ENCODE data around the gene LPCAT1. TPM values are rescaled to one million over a fixed set of nuclear protein-coding genes. Genes with fewer than 3 reads are reported as not detected.

Gene LPCAT1
- total RNA-seq, 4 donors from 2014 or later, result 23.4 to 45.3 (median 26.8) TPM

- no peaks in the 10 kb centered on the region for H3K4me1 ChIP-seq
- no peak for TF ChIP-seq POLR2A (IDR thresholded peaks at IDR 0.05)
- TF ChIP-seq EP300 (IDR thresholded peaks at IDR 0.05), result no peak
- TF ChIP-seq, protein P1, sequence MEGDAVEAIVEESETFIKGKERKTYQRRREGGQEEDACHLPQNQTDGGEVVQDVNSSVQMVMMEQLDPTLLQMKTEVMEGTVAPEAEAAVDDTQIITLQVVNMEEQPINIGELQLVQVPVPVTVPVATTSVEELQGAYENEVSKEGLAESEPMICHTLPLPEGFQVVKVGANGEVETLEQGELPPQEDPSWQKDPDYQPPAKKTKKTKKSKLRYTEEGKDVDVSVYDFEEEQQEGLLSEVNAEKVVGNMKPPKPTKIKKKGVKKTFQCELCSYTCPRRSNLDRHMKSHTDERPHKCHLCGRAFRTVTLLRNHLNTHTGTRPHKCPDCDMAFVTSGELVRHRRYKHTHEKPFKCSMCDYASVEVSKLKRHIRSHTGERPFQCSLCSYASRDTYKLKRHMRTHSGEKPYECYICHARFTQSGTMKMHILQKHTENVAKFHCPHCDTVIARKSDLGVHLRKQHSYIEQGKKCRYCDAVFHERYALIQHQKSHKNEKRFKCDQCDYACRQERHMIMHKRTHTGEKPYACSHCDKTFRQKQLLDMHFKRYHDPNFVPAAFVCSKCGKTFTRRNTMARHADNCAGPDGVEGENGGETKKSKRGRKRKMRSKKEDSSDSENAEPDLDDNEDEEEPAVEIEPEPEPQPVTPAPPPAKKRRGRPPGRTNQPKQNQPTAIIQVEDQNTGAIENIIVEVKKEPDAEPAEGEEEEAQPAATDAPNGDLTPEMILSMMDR (IDR thresholded peaks at IDR 0.05), result no peak
- H3K36me3 ChIP-seq, result no peaks in the 10 kb centered on the region
- no peak for DNase-seq (ENCODE audit: low spot score in 2 of 2)
- 85 to 87% methylated on average over 2 of the region's 2 CpGs for WGBS, 2 donors
- no peaks in the 10 kb centered on the region for H3K27me3 ChIP-seq
- H3K4me3 ChIP-seq, result no peak overlapping the region
- H3K9me3 ChIP-seq, result peaks cover 0 to 5% (median 0%) of the 10 kb centered on the region in 4 donors
- no peak overlapping the region for H3K27ac ChIP-seq
Observed at GRCh38 chr5:1418238-1418920, 105.4 kb downstream of the LPCAT1 start.

DNA sequence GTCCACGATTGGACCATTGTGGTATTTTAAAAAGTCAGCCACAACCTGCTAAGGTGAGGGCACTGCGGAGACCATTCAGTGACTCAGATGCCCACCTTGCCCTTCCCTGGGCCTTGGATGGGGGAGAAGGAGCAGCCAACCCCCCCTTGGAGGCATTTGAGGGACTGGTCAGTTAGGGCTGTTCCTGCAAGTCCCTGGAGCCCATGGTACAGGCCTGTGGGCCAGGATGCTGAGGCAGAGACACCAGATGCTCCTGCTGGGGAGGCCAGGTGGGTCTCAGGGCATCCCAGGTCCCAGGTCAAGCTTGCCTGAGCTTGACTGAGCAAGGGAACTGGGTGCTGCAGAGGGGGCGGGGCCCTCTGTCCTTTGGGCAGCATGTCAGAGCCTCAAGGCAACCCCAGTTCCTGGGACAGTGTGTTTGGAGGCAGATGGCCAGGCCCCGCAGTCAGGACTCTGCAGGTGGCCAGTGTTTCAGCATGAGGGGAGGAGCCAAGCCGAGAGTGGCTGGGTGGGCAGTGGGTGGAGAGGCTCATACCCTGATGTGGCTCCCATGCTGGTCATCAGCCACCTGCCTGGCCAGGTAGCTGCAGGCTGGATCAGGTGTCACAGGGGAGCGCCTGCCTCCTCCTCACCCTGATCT is 106.1 kb downstream of the LPCAT1 start:
- WGBS, 2 donors, result 68 to 91% methylated on average over 4 to 5 of the region's 6 CpGs

DNA sequence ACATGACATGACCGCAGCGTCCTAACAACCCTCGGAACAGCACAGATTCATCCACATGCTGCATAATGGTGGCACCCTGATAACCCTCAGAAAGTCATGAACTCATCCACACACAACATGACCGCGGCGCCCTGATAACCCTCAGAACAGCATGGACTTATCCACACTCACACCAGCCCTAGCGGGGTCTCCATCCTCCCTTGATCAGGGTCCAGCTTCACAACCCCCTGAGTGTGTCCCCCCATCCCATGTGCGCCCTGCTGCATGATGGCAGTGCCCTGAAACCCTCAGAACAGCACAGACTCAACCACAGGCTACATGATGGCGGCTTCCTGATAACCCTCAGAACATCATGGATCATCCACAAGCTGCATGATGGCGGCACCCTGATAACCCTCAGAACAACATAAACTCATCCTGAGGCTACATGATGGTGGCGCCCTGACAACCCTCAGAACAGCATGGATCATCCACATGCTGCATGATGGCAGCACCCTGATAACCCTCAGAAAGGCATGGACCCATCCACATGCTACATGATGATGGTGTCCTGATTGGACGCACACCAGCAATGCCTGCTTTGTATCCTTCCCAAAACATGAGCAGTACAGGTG is 106.8 kb downstream of the LPCAT1 start:
- WGBS, 2 donors, result 85% methylated on average over 10 to 12 of the region's 12 CpGs
- Histone ChIP-seq H3K27ac (no peak overlapping the region), H3K4me3 (no peak overlapping the region), H3K27me3 (no peaks in the 10 kb centered on the region), H3K4me1 (no peaks in the 10 kb centered on the region), H3K9me3 (peaks cover 0 to 3% (median 0%) of the 10 kb centered on the region in 4 donors), H3K36me3 (no peaks in the 10 kb centered on the region)
- TF ChIP-seq POLR2A (IDR thresholded peaks at IDR 0.05), result no peak
- no peak for TF ChIP-seq EP300 (IDR thresholded peaks at IDR 0.05)
- TF ChIP-seq, protein P1 (IDR thresholded peaks at IDR 0.05), result no peak
- no peak for DNase-seq (ENCODE audit: low spot score in 2 of 2)

More for the DNA sequence above, 106.1 kb downstream of the LPCAT1 start:
- Histone ChIP-seq H3K27ac (no peak overlapping the region), H3K9me3 (peaks cover 0 to 5% (median 0%) of the 10 kb centered on the region in 4 donors), H3K4me1 (no peaks in the 10 kb centered on the region), H3K36me3 (no peaks in the 10 kb centered on the region), H3K4me3 (no peak overlapping the region), H3K27me3 (no peaks in the 10 kb centered on the region)
- DNase-seq (ENCODE audit: low spot score in 2 of 2), result no peak
- TF ChIP-seq EP300 (IDR thresholded peaks at IDR 0.05) (no peak), POLR2A (IDR thresholded peaks at IDR 0.05) (no peak)
- TF ChIP-seq, protein P1 (IDR thresholded peaks at IDR 0.05), result no peak

GRCh38 chr5:1415626-1416360 is 108.0 kb downstream of the LPCAT1 start:
- 79 to 80% methylated on average over 21 to 22 of the region's 22 CpGs for WGBS, 2 donors
- H3K27ac ChIP-seq, result no peak overlapping the region
- no peaks in the 10 kb centered on the region for H3K9me3 ChIP-seq
- no peaks in the 10 kb centered on the region for H3K4me1 ChIP-seq
- no peak overlapping the region for H3K4me3 ChIP-seq
- DNase-seq (ENCODE audit: low spot score in 2 of 2), result no peak
- no peaks in the 10 kb centered on the region for H3K36me3 ChIP-seq
- TF ChIP-seq EP300 (IDR thresholded peaks at IDR 0.05) (no peak), POLR2A (IDR thresholded peaks at IDR 0.05) (no peak)
- TF ChIP-seq, protein P1 (IDR thresholded peaks at IDR 0.05), result no peak
- H3K27me3 ChIP-seq, result peaks cover 0 to 8% of the 10 kb centered on the region in 2 donors

Data from tibial nerve (tissue), 4 donors.